ENCODE measurements around the gene HOXA5.

The HOXA5 gene

GRCh38 chr7:27151931-27152815, 8.7 kb upstream of the HOXA5 start, which contains the start of gene HOXA3:
Gene HOXA3, minus strand, starts transcription at chr7:27152583. Its CDS starts 41,943 bp downstream, at chr7:27110640.
- in situ Hi-C loops (cut with HindIII; ENCODE audit: low sequenced_read_pairs), result loop anchor here (25.0 kb wide), 1 partner anchor 1265 kb away; no protein-coding TSS in a partner anchor

GRCh38 chr7:27151341-27151930, 8.0 kb upstream of the HOXA5 start:
- in situ Hi-C loops (cut with HindIII; ENCODE audit: low sequenced_read_pairs), result loop anchor here (25.0 kb wide), 1 partner anchor 1264 kb away; no protein-coding TSS in a partner anchor

GRCh38 chr7:27150568-27151340, 7.3 kb upstream of the HOXA5 start:
- in situ Hi-C loops (cut with HindIII; ENCODE audit: low sequenced_read_pairs), result loop anchor here (25.0 kb wide), 1 partner anchor 1263 kb away; no protein-coding TSS in a partner anchor

- in situ Hi-C loops (cut with HindIII; ENCODE audit: low sequenced_read_pairs), result loop anchor here (25.0 kb wide), 1 partner anchor 1263 kb away; no protein-coding TSS in a partner anchor
Observed at GRCh38 chr7:27149842-27150567, 6.5 kb upstream of the HOXA5 start.

- in situ Hi-C loops (cut with HindIII; ENCODE audit: low sequenced_read_pairs), result no loop called here
Observed at GRCh38 chr7:27148756-27149641, 5.5 kb upstream of the HOXA5 start.

GRCh38 chr7:27148031-27148755, 4.7 kb upstream of the HOXA5 start:
- in situ Hi-C loops (cut with HindIII; ENCODE audit: low sequenced_read_pairs), result no loop called here

- in situ Hi-C loops (cut with HindIII; ENCODE audit: low sequenced_read_pairs), result no loop called here
Observed at GRCh38 chr7:27147199-27148030, 3.9 kb upstream of the HOXA5 start, which contains the start of gene HOXA6. Gene HOXA6, minus strand, starts transcription at chr7:27147774. Its CDS starts 25 bp downstream, at chr7:27147749.

GRCh38 chr7:27146491-27147198, 3.2 kb upstream of the HOXA5 start:
- in situ Hi-C loops (cut with HindIII; ENCODE audit: low sequenced_read_pairs), result no loop called here

GRCh38 chr7:27145914-27146412, 2.5 kb upstream of the HOXA5 start:
- in situ Hi-C loops (cut with HindIII; ENCODE audit: low sequenced_read_pairs), result no loop called here

GRCh38 chr7:27145165-27145913, 1.9 kb upstream of the HOXA5 start:
- in situ Hi-C loops (cut with HindIII; ENCODE audit: low sequenced_read_pairs), result no loop called here

GRCh38 chr7:27144781-27145164, 1.3 kb upstream of the HOXA5 start:
- in situ Hi-C loops (cut with HindIII; ENCODE audit: low sequenced_read_pairs), result no loop called here

GRCh38 chr7:27143950-27144780, 684 bp upstream of the HOXA5 start:
- in situ Hi-C loops (cut with HindIII; ENCODE audit: low sequenced_read_pairs), result no loop called here

GRCh38 chr7:27142580-27143022, 880 bp downstream of the HOXA5 start:
- in situ Hi-C loops (cut with HindIII; ENCODE audit: low sequenced_read_pairs), result no loop called here

GRCh38 chr7:27141923-27142579, 1.4 kb downstream of the HOXA5 start:
- in situ Hi-C loops (cut with HindIII; ENCODE audit: low sequenced_read_pairs), result no loop called here
